ENCODE results near the gene EPN1.

DNA sequence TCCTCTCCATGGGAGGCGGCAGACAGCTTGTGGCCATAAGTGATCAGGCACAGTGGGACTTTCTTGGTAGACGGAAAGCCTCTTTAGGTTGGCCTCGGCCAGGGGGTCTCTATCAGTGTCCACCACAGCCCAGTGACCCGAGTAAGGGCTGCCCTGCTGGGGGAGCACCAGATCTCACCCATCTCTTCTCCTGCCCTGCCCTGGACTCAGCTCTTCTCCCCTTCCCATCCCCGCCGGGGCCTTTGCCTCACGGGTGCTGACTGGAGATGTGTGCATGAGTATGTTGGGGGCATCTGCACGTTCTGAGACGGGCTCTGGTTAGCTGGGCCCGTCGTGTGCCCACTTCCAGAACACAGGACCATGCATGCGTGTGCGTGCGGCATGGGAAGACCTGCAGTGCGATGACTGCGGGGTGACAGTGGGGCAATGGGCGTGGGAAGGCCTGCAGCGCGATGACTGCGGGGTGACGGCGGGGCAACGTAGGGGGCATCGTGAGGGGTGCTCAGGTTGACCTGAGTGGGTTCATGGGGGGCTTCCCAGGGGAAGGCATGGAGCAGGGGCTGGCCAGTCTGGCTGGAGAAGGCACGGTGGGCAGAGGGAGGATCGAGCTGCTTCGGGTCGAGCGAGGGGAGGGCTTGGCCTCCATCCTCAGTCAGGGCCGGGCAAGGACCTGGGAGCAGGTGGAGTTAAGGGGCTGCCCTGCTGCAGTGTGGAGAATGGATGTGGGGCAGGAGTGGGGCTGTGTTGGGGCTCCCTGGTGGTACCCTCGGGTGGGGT is 15.9 kb downstream of the EPN1 start:
- TF ChIP-seq, protein P1, sequence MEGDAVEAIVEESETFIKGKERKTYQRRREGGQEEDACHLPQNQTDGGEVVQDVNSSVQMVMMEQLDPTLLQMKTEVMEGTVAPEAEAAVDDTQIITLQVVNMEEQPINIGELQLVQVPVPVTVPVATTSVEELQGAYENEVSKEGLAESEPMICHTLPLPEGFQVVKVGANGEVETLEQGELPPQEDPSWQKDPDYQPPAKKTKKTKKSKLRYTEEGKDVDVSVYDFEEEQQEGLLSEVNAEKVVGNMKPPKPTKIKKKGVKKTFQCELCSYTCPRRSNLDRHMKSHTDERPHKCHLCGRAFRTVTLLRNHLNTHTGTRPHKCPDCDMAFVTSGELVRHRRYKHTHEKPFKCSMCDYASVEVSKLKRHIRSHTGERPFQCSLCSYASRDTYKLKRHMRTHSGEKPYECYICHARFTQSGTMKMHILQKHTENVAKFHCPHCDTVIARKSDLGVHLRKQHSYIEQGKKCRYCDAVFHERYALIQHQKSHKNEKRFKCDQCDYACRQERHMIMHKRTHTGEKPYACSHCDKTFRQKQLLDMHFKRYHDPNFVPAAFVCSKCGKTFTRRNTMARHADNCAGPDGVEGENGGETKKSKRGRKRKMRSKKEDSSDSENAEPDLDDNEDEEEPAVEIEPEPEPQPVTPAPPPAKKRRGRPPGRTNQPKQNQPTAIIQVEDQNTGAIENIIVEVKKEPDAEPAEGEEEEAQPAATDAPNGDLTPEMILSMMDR (IDR thresholded peaks at IDR 0.05), result no peak
- TF ChIP-seq POLR2A (IDR thresholded peaks at IDR 0.05) (no peak), POLR2AphosphoS5 (IDR thresholded peaks at IDR 0.05) (no peak), EP300 (IDR thresholded peaks at IDR 0.05) (no peak)
